NCI-H345 treated with DMSO at 0.1 percent for 48 hours (cell line): ENCODE results near the gene ARHGEF4.

Source experiments
- DNase-seq: peaks from one replicate; lab custom pipeline; 2025; ENCODE audit not compliant: unreplicated experiment; lab: John Stamatoyannopoulos, UW

The ARHGEF4 gene

DNA sequence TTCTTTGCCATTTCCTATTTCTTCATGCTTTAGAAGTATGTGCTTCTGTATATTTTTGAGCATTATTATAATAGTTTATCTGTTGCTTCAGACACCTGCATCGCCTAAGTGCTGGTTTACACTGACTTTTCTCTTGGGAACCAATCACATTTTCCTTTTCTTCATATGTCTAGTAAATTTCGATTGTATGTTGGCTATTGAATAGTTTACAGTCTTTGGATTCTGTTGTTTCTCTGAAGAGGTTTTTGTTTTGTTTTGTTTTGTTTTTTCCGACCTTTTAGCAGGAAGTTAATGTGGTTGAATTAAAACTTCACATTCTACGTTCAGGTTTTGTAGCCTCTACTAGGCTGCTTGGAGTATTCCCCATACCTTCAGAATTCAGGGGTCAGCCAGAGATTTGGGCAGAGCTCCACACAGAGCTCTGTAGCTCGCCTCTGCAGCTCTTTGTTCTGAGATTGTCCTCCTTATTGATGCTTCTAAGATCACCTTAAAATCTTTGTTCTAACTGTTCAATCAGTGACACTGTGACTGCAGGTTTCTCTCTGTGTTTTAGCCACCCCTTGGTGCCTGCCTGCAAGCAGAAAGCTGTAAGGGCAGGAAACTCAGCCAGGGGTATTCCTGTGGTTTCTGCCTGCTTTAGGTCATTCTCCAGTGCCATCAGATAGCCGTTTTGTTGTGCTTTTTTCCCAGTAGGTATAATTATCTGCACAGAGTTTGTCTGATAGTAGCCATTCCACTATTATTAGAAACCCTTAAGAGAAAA is 173.2 kb downstream of the ARHGEF4 start:
- no peak for DNase-seq

- no peak for DNase-seq
These were observed 173.9 kb downstream of the ARHGEF4 start for GRCh38 chr2:131010566-131010965.

GRCh38 chr2:131011486-131011885 is 174.8 kb downstream of the ARHGEF4 start:
- no peak for DNase-seq

DNA sequence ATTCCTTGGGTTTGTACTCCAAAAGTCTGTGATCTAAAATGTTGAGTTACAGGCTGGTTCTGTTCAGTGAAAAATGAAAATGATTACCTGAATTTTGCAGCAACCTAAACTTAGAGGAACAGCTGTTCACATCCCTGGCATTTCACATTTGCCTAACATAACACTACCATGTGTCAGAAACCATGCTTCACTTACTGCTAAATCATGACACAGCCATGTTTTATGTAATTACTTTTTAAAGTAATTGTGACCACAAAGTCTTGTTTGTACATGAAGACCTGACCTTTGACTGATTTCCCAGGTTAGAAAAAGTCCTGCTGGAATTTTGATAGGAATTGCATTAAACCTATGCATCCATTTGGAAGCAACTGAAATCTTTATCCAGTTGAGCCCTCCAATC is 177.4 kb downstream of the ARHGEF4 start:
- DNase-seq: no peak

GRCh38 chr2:131015764-131016163 is 179.1 kb downstream of the ARHGEF4 start:
- no peak for DNase-seq

DNA sequence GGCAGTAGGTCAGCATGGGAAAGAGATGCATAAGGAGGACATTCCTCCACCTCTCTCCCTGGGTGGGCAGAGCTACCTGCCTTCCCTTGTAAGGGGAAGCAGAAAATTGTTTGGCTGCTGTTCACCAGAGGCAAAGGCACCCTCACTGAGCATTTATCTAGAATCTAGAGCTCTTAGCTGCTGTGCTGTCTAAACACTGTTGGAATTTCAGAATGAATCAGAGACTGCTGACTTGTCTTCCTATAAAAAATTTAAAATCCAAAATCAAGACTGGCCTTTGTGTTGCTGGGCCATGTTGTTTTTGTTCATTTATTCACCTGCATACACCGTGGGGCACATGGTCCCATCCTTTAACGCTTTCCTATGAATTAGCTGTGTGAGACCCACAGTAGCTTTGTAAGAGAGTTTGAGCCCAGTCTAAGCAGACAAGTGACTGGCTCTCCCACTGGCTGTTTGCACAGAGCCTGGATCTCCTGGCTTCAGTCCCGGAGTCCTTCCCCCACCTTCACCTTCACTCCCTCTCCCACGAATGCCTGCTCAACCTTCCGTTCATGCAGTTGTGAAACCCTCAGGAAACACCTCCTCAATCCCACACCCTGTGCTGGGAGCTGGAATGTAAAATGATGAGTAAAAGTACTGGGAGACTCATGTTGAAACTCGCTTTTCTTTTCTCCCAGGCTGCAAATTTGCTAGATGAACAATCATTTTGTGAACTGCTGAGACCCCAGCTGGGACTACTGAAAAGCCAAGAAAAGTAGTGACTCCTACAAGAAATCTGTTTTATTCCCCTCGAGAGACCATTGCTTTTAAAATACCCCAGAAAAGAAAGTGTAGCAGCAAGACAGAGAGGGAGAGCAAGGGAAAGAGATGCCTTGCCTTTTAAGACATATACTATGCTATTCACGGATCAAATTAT is 180.4 kb downstream of the ARHGEF4 start:
- DNase-seq: no peak

- DNase-seq: no peak
These were observed 186.0 kb downstream of the ARHGEF4 start for GRCh38 chr2:131022731-131023130.

DNA sequence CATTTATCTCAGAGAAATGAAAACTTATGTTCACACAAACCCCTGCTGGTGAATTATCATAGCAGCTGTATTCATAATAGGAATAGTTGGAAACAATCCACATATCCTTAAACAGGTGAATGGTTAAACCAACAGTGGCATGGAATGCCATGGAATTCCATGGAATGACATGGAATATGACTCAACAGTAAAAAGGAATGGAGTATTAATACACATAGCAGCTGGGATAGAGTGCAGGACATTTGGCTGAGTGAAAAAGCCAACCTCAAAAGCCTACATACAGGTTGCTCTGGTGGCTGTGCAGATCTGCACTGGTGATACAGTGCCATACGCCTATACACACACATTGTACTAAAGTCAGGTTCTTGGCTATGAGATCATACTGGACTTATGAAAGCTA is 187.0 kb downstream of the ARHGEF4 start:
- no peak for DNase-seq

DNA sequence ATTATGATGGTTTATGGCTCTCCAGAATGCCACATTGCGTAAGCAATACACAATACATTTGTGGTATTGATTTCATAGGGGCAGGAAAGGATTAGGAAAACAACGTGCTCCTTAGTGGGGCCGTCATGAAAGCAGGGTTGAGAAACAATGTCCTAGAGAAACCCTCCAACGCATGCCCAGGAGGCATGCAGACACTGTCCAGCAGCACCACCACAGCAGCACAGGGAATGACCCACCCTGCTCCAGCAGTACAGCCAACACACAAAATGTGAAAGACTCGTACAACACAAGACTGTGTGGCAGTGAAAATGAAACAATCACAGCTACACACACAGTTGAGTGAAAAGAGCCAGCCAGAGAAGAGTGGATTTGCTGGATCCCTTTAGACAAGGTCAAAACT is 190.2 kb downstream of the ARHGEF4 start:
- no peak for DNase-seq

- DNase-seq: no peak
These were observed 191.1 kb downstream of the ARHGEF4 start for GRCh38 chr2:131027566-131028528.

DNA sequence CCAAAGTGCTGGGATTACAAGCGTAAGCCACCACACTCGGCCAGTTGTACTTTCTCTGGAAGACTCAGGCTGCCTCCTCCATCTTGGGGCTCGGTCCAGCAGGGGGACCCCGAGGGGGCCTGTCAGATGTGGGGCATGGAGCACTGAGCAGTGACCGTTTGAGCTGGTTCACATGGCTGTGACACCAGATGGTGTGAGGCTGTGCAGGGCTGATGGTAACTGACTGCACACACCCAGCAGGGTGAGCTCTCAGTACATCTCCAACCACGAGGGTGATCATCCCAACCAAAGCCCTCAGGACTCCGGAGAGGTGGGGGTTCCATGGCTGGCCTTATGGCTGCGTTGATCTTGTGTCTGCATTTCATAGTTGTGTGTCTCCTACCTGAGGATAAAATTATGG is 193.1 kb downstream of the ARHGEF4 start:
- DNase-seq: no peak

DNA sequence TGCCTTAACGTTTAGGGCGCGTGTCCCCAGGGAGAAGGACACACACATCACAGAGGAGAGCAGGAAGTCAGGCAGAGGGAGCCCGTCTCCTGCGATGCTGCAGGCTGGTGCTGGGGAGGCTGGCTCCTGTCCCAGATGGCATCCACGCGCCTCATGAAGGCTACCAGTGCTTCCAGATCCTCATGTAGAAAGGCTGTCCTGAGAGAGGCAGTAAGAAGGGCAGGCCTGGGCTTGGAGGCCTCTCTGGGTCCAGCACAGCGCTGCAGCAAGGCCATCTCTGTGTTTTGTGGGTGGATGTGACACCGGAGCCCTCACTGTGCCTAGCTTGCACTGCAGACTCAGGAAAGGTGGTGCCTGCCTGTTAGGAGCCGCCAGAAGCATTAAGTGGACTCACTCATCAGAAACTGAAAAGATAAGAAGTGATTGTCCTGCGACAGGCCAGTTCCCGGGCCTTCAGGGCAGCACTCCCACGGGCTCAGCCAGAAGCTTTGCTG is 193.8 kb downstream of the ARHGEF4 start:
- no peak for DNase-seq

DNA sequence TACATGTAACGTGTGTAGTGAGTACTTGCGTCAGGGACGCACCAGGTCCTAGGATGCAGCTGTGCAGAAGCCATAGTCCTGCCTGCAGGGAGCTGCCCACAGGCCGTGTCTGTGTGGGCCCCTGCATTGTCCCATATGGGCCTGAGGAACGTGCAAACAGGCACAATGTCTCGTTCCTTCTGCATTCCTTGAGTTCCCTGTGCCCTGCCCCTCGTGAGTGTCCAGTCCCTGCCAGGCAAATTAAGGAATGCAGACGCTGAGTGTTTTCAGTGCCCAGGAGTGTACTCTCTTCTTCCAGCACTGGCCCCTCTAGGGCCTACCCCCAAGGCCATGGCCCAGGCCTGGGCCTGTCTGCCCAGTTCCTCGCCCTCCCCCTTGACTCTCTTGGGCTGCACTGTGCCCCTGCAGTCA is 194.7 kb downstream of the ARHGEF4 start:
- no peak for DNase-seq

DNA sequence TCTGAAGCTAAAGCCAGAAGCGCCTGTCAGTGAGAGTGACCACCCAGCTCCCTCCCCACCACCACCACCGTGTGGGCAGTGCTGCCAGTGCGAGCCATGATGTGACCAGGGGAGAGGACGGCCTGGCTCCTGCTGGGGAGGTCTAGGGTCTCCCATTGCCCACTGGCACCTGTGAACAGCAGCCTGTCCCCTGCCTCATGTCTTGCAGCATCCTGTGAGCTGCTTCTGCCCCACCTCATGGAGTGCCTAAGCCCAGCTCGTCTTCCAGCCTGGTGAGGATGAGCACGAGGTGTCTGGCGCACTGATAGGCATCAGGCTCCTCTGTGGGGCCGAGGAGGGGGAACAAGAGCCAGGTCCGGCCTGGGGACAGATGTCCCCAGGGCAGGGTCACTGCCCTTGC is 195.2 kb downstream of the ARHGEF4 start:
- DNase-seq: no peak

DNA sequence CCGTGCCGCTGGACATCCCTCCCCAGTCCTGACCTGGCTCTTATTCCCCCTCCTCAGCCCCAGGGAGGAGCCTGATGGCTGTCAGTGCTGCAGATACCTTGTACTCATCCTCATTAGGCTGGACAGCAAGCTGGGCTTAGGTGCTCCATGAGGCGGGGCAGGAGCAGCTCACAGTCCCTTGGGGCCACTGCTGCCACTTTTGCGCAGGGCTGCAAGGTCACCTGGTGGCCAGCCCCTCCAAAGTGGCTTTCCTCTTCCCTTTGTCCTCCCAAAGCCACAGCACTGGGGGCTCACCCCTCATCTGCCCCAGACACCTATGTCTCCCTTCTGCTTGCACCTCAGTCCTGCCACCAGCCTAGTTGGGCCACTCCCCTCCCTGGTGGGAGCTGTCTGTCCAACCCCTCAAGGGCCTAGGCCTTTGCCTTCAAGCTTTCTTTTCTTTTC is 195.7 kb downstream of the ARHGEF4 start:
- DNase-seq: no peak

- no peak for DNase-seq
These were observed 197.0 kb downstream of the ARHGEF4 start for GRCh38 chr2:131033786-131034121.

GRCh38 chr2:131034122-131035051 is 197.7 kb downstream of the ARHGEF4 start:
- no peak for DNase-seq

DNA sequence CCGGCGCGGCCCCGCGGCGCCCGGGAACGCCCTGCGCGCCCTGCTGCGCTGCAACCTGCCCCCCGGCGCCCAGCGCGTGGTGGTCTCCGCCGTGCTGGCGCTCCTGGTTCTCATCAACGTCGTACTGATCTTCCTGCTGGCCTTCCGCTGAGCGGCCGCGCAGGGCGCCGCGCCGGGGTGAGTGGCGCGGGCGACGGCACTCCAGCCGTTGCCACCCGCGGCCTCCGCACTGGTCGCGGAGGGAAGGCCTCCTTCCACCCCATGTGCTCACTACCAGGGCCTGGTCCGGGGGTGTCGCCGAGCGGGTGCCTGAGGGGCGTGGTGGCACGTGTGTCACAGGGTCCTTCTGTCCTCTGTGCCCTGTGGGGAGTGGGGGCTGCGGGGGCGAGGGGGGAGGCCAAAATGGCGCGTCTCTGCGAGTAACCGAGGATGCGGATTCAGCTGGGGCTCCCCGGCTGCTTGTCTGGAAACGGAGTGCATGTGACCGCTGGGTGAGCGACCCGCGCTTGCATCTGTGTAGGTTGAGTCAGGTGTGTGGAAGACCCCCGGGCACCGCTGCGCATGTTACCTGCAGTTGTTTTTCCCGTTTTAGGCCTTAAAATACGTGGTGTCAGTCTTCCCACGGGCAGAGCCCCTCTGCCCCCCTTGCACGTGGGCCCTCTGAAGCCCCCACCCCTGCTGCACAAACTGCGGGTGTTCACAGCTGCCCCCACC is 198.6 kb downstream of the ARHGEF4 start:
- no peak for DNase-seq

DNA sequence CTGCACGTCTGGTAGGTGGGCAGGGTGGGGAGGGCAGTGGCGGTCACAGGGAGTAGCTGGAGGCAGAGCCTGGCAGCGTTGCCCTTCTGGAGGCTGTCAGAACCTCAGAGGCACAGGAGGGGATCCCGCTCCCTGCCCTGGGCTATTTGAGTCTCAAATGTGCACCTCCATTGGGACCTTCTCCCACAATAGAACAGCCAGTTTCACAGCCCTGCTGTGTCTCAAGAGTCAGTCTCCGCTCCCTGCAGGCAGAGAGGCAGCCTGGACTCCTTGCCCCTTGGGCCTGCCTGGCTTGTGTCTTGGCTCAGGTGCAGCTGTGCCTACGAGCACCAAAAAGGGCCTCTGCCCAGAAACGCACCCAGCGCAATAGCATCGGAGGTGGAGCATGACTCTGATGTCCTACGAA is 199.1 kb downstream of the ARHGEF4 start:
- DNase-seq: no peak
